K562 (cell line): ENCODE results near the gene IL3RA.

Experiments
- CTCF ChIP-seq, 3 experiments: IDR thresholded peaks in 2 of 3; conservative IDR thresholded peaks in 1 of 3; 2 replicates each; pipeline ENCODE4 v1.5.1; 2011 to 2012; ENCODE audit warnings: low read length in 3 of 3, mild to moderate bottlenecking in 3 of 3, control low read depth in 2 of 3, improper control_type of control experiment in 1 of 3, inconsistent platforms in 1 of 3, low read depth in 1 of 3, mixed read lengths in 1 of 3, moderate library complexity in 1 of 3; ENCODE audit not compliant: insufficient read depth in 2 of 3
- JUND ChIP-seq, 2 experiments: IDR thresholded peaks; 2 replicates in 1 of 2; 3 replicates in 1 of 2; pipeline ENCODE4 v1.6.1; 2011; ENCODE audit warnings: borderline replicate concordance in 2 of 2, low read depth in 2 of 2, low read length in 2 of 2, improper control_type of control experiment in 1 of 2, missing biosample characterization in 1 of 2, missing genetic modification characterization in 1 of 2, missing genetic modification reagents in 1 of 2
- POLR2A ChIP-seq: fragments of 450-650 bp; conservative IDR thresholded peaks from 2 replicates; pipeline ENCODE4 v1.6.1; 2016

GRCh38 chrX:1316527-1316926, 20.1 kb upstream of the IL3RA start:
- TF ChIP-seq JUND (IDR thresholded peaks at IDR 0.05; ENCODE audit: borderline replicate concordance, low read depth, low read length) (no peak), JUND (tag; IDR thresholded peaks at IDR 0.05; ENCODE audit: borderline replicate concordance, low read depth, low read length) (no peak), POLR2A (no peak), CTCF (IDR thresholded peaks at IDR 0.05 in 2 of 3, conservative IDR thresholded peaks at IDR 0.05 in 1 of 3; ENCODE audit: insufficient read depth in 2 of 3, low read depth in 1 of 3, low read length in 3 of 3) (no peak)
